SK-MEL-5 (cell line): ENCODE results near the gene OR51D1. TPM values are rescaled to one million over a fixed set of nuclear protein-coding genes. Genes with fewer than 3 reads are reported as not detected.

ENCODE experiments used
- DNase-seq: peaks from one replicate; pipeline ENCODE4 v3.0.0-alpha.2; 2016; ENCODE audit warnings: low read depth, low spot score
- in situ Hi-C: cut with HindIII; loops from 2 replicates; pipeline ENCODE4 v1.10.0; 2016; ENCODE audit warnings: low sequenced_read_pairs, high pct_unique_total_duplicates, low pct_unique_long_range_greater_than_20kb
- total RNA-seq: library from RNA; depleted of rRNA; stranded (reverse); fragments of >200 nt; shearing (Covaris generic); gene quantifications from 2 replicates; pipeline ENCODE4 v1.2.3, GENCODE V29; 2014; rRNA removed

Gene OR51D1
- total RNA-seq, 1 experiment from 2014 or later = not detected

DNA sequence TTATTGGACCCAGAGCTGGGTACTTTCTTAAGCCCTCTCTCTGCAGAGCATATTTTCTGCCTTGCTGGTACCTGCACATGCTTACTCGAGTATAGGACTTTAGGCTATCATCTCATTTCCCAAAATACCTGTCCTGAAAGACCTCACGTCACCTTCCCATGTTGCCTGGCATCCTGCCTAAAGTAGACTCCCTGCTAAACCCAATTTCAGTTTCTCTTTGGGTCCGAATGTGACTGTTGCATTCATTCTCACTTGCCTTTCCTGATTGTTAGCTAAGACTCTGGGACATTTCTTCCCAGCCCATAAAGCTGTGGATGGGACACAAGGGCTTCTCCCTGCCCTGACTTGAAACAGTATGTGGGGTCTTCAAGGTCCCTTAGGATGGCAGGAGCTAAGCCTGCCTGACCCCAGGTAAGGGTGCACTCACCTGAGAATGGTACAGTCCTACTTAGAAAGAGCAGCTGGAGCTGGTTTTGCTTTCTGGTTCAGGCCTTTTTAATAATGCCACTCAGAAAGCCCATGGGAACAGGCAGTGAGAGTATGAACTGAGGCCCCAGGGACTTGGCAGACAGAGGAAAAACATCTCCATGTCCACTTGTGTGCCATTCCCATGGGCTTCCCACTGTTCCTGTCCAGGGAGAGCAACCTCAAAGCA lies 47.5 kb downstream of the OR51D1 start:
- no peak for DNase-seq
- in situ Hi-C loops = no loop called here

Other genes starting within 250 kb of the OR51D1 start
- gene TRIM21, start 243.8 kb upstream of the OR51D1 start, total RNA-seq = 14.2 and 15.2 TPM in 2 replicates
- not detected in 2 replicates for gene OR52K2, start 188.2 kb upstream of the OR51D1 start, total RNA-seq
- gene OR52K1, start 154.8 kb upstream of the OR51D1 start, total RNA-seq = not detected in 2 replicates
- gene OR52M1, start 92.3 kb upstream of the OR51D1 start, total RNA-seq = not detected in 2 replicates
- not detected in 2 replicates for gene OR52I2, start 55.7 kb upstream of the OR51D1 start, total RNA-seq
- not detected in 2 replicates for gene OR52I1, start 43.4 kb upstream of the OR51D1 start, total RNA-seq
- 8.8 and 12.2 TPM in 2 replicates for gene TRIM68, start 29.2 kb upstream of the OR51D1 start, total RNA-seq
- not detected in 2 replicates for gene OR51E1, start 6.5 kb downstream of the OR51D1 start, total RNA-seq
- not detected in 2 replicates for gene OR51E2, start 60.4 kb downstream of the OR51D1 start, total RNA-seq
- not detected in 2 replicates for gene MMP26, start 67.3 kb downstream of the OR51D1 start, total RNA-seq
- not detected in 2 replicates for gene OR51F1, start 132.5 kb downstream of the OR51D1 start, total RNA-seq
- not detected in 2 replicates for gene OR52R1, start 166.9 kb downstream of the OR51D1 start, total RNA-seq
- not detected in 2 replicates for gene OR51F2, start 183.8 kb downstream of the OR51D1 start, total RNA-seq
- not detected in 2 replicates for gene OR51S1, start 211.7 kb downstream of the OR51D1 start, total RNA-seq
- gene OR51T1, start 244.4 kb downstream of the OR51D1 start, total RNA-seq = not detected in 2 replicates